GM10266 (cell line): ENCODE data around the gene CYP24A1.

Experiments
- DNase-seq: peaks from one replicate; pipeline ENCODE4 v3.0.0; 2012; ENCODE audit errors: extremely low spot score
- TF ChIP-seq, protein P1 (sequence below): IDR thresholded peaks from 2 replicates; pipeline ENCODE4 v1.5.1; 2012; ENCODE audit warnings: mild to moderate bottlenecking, low read depth; ENCODE audit not compliant: control insufficient read depth, insufficient read depth; ENCODE audit errors: missing control alignments

Gene CYP24A1

DNA sequence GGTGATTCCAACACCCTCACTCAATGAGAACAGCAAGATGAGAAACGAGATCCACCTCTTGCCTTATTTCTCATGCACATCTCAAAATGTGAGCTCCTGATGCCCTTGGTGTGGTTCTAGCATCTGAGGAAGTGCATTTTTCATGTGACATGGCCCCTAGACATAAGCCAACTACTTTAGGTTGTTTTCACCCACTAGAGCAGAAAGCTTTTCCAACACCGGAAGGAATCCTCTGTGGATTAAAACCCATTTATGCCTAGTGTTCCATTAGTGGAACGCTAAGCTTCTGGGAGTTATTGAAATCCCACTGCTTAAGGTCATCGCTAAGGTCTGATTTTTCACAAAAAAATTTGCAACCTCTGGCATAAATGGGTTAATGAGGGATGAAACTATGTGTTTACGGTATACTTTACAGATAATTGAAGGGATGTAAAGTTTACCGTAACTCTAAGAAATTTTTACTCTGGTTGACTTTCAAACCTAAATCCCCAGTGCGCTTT is 24.0 kb downstream of the CYP24A1 start:
- TF ChIP-seq, protein P1, sequence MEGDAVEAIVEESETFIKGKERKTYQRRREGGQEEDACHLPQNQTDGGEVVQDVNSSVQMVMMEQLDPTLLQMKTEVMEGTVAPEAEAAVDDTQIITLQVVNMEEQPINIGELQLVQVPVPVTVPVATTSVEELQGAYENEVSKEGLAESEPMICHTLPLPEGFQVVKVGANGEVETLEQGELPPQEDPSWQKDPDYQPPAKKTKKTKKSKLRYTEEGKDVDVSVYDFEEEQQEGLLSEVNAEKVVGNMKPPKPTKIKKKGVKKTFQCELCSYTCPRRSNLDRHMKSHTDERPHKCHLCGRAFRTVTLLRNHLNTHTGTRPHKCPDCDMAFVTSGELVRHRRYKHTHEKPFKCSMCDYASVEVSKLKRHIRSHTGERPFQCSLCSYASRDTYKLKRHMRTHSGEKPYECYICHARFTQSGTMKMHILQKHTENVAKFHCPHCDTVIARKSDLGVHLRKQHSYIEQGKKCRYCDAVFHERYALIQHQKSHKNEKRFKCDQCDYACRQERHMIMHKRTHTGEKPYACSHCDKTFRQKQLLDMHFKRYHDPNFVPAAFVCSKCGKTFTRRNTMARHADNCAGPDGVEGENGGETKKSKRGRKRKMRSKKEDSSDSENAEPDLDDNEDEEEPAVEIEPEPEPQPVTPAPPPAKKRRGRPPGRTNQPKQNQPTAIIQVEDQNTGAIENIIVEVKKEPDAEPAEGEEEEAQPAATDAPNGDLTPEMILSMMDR = no peak
- DNase-seq = no peak

DNA sequence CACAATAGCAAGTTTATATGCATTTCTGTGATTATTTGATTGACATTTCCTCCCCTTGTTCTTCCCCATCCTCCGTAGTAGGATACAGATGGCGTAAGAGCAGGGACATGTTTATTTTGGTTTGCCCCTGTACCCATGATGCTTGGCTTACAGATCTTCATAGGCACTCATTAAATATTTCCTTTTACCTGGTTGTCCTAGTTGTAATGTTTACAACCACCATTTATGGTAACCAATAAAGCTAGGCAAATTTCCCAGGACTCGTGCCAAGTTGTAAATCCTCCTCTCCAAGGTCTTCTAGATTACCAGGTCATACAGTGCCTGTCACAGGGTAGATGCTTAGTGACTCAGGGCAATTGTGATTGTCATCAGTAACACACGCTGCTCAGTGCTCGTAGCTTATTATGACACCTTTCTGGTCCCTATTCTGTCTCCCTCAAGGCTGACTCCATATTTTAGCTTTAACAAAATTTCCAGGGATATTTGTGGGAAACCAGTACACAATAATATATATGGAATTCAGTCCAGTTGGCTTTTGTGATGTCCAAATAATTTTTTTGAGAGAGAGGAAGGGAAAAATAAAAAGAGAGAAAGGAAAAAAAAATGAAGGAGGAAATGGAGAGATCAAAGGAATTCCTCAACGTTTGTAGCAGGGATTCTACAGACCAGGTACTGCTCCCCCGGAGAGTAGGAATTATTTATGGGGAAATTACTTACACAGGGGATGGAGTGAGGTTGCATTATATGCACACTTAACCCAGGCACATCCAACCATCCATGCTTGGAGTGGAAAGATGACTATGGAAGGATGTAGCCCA is 24.6 kb downstream of the CYP24A1 start:
- TF ChIP-seq, protein P1 = no peak
- DNase-seq = no peak

DNA sequence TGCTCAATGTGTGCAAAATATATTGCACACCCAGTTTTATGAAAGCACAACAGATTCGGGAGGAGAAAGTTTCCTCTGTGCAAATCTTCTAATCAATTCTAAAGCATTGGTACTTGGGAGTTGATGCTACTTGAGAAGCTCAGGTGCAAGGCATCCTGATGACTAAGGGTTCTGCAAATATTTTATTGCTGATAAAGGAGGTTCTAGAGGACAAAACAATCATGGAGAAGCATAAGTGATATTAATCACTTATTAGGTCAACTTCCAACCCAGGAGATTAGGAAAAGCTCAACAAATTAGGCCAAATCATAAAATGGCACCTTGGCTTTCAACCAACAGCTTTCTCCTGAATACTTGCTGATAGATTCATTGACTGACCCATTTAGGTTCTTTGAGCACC is 27.1 kb downstream of the CYP24A1 start:
- DNase-seq = no peak
- TF ChIP-seq, protein P1 = no peak

DNA sequence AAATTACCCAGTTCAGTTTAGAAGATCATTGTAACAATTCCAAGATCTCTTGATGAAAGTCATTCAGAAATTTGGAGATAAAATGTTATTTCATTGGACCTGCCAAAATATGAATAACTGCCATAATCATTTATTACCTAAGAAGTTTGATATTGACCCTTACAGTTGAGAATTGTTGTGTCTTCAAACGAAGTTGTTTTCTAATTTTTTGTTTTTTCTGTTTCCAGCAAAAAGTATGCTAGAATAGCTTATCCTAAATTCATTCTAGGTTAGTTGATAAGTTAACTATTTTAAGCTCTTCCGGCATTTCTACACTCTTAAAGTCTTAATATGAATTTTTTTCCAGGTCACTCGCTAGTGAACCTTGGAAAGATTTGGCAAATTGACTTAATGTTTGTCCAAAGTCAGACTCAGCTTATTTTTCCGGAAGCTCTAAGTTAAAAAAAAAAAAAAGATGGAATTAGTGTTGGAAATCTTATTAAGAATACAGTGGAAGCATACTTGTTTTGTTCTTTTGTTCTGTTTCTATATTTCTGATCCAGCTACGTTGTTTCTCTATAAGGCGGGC is 28.9 kb downstream of the CYP24A1 start:
- DNase-seq = no peak
- TF ChIP-seq, protein P1 = no peak

DNA sequence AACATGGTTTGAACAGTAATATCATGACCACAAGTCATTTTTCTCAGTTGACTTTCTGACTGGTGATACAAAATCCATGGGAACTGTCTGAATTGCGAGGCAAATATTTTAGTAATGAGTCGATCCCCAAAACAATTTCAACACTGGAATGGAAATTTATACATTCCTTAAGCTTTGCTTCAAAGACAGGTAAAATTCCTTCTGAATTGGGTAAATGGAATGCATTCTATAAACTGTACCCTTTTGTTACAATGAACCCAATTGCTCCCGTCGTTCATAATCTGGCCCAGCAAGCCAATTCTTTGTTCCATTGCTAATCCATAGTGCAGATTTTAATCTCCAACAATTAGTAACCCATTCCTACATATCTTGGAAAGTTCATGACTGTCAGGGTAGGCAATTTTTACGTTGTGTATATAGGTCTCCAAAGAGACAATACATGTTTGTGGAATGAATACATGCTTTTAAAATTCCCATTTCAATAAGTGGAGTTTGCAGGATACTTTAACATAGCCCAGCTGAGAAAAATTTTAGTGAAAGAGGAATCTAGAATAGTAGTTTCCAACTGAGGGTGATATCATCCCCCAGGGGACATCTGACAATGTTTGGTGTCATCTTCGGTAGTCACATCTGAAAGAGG is 32.7 kb downstream of the CYP24A1 start:
- TF ChIP-seq, protein P1 = no peak

DNA sequence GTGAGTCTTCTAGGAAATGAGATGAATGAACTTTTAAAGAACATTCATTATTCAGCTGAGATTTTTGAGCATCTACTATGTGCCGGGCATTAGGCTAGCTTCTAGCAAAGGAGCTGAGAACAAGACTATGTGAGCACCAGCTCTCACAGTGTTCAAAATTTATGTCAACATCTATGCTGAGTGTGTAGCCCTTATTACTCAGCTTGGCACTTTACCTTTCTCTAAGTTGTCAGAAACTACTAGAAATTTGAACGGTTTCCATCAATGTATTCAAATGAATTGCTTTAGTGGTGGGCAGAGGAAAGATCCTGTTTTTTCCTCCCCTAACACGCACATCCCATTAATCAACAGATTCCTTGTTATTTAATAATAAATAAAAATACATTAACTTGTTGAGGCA is 33.3 kb downstream of the CYP24A1 start:
- TF ChIP-seq, protein P1 = no peak
- no peak for DNase-seq

More for the DNA sequence above, 32.7 kb downstream of the CYP24A1 start:
- DNase-seq = no peak

DNA sequence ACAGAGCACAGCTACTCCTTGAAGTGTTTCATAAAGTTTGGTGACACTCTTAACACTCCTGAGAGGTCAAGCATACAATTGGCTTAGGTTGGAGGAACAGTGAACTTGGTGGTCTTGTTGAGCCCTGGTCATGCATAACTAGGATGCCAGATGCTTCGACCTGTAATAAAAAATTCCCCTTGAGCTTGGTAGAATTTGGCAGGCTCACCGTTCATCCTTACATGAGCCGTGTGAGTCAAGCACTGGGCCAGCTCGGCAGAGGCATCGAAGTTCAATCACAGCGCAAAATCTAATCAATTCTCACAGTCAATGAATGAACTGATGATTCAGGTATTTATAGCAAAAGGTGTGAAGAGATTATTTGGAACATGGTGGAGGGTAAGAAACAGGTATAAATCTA is 33.7 kb downstream of the CYP24A1 start:
- TF ChIP-seq, protein P1 = no peak
- no peak for DNase-seq
